8988T (cell line): ENCODE data around the gene TMOD4.

Experiments used
- DNase-seq: peaks from one replicate; pipeline ENCODE4 v3.0.0; 2011

The TMOD4 gene

GRCh38 chr1:151175041-151175741 lies 590 bp downstream of the TMOD4 start:
- no peak for DNase-seq

GRCh38 chr1:151171190-151171589 lies 4.6 kb downstream of the TMOD4 start:
- no peak for DNase-seq

- DNase-seq = no peak
Measured at GRCh38 chr1:151167116-151167515, 8.7 kb downstream of the TMOD4 start.

GRCh38 chr1:151166505-151166956 lies 9.2 kb downstream of the TMOD4 start:
- no peak for DNase-seq

GRCh38 chr1:151165738-151166504 lies 9.9 kb downstream of the TMOD4 start, which contains the start of the genes LYSMD1 and SCNM1:
TSS of gene LYSMD1 (minus strand) at chr1:151165902. CDS start at chr1:151165258, 644 bp downstream.
TSS of gene SCNM1 (plus strand) at chr1:151166144. CDS start at chr1:151166153, 9 bp downstream.
- DNase-seq = peak; percentile 74

GRCh38 chr1:151165281-151165737 lies 10.5 kb downstream of the TMOD4 start:
- DNase-seq = no peak

GRCh38 chr1:151164732-151165280 lies 11.0 kb downstream of the TMOD4 start:
- no peak for DNase-seq

- DNase-seq = no peak
Measured at GRCh38 chr1:151159373-151159772, 16.4 kb downstream of the TMOD4 start.

- DNase-seq = no peak
Measured at GRCh38 chr1:151158751-151159251, 17.0 kb downstream of the TMOD4 start.

- DNase-seq = no peak
Measured at GRCh38 chr1:151158326-151158725, 17.5 kb downstream of the TMOD4 start.

- no peak for DNase-seq
Measured at GRCh38 chr1:151157067-151157531, 18.7 kb downstream of the TMOD4 start.

GRCh38 chr1:151156515-151156819 lies 19.3 kb downstream of the TMOD4 start, which contains the start of gene TNFAIP8L2:
TSS of gene TNFAIP8L2 (plus strand) at chr1:151156649. CDS start at chr1:151158698, 2,049 bp downstream.
- DNase-seq = no peak

GRCh38 chr1:151147665-151148064 lies 28.1 kb downstream of the TMOD4 start:
- DNase-seq = no peak

GRCh38 chr1:151147132-151147503 lies 28.7 kb downstream of the TMOD4 start:
- DNase-seq = no peak

GRCh38 chr1:151146412-151147131 lies 29.2 kb downstream of the TMOD4 start, which contains the start of gene SEMA6C:
TSS of gene SEMA6C (minus strand) at chr1:151146631. CDS start at chr1:151142621, 4,010 bp downstream.
- DNase-seq = peak; percentile 90

GRCh38 chr1:151146072-151146411 lies 29.7 kb downstream of the TMOD4 start:
- DNase-seq = no peak

GRCh38 chr1:151145304-151146071 lies 30.3 kb downstream of the TMOD4 start:
- no peak for DNase-seq

GRCh38 chr1:151144474-151145303 lies 31.1 kb downstream of the TMOD4 start:
- no peak for DNase-seq

GRCh38 chr1:151143986-151144385 lies 31.8 kb downstream of the TMOD4 start:
- no peak for DNase-seq

- no peak for DNase-seq
Measured at GRCh38 chr1:151143057-151143435, 32.7 kb downstream of the TMOD4 start.
